ENCODE results near the gene CLEC17A.
A peak's percentile ranks its signal among the peaks of the same experiment; 100 is the strongest.

The CLEC17A gene

GRCh38 chr19:14553042-14553938, 29.6 kb upstream of the CLEC17A start:
- Histone ChIP-seq H3K9me3 (ENCODE audit: control extremely low read depth in 1 of 5, control insufficient read depth in 4 of 5, insufficient read depth in 2 of 5, low read depth in 1 of 5, low read length in 4 of 5) (no peaks in the 10 kb centered on the region), H3K36me3 (ENCODE audit: control insufficient read depth in 4 of 4, insufficient read depth in 4 of 4, low read length in 3 of 4) (peaks cover 0 to 23% (median 3%) of the 10 kb centered on the region in 4 experiments), H3K4me3 (ENCODE audit: control insufficient read depth in 1 of 7, extremely low read depth in 1 of 7, insufficient read depth in 4 of 7, low read depth in 2 of 7, low read length in 6 of 7) (no peak overlapping the region), H3K27me3 (replicated peaks in 2 of 5; ENCODE audit: control insufficient read depth in 4 of 5, insufficient read depth in 5 of 5, low read length in 4 of 5) (no peaks in the 10 kb centered on the region), H3K27ac (ENCODE audit: insufficient read depth in 1 of 2, low read depth in 1 of 2, low read length in 2 of 2, poor library complexity in 1 of 2, severe bottlenecking in 2 of 2) (no peak overlapping the region), H3K4me1 (ENCODE audit: control extremely low read depth in 1 of 4, control insufficient read depth in 4 of 4, insufficient read depth in 4 of 4, low read length in 3 of 4) (peaks cover 0 to 37% (median 33%) of the 10 kb centered on the region in 4 experiments)
- ChIA-PET CTCF (interaction anchor here (0.8 to 4.4 kb wide), 10 partner anchors 8 to 133 kb away, joined by 3 to 26 read pairs (median 4); partner anchors contain the start of genes NDUFB7 and TECR), POLR2A (interaction anchor here (3.1 kb wide), 1 partner anchor 35 kb away, joined by 11 read pairs; the partner anchor contains the start of gene DNAJB1)
- 97% methylated on average over 35 of the region's 35 CpGs for WGBS (ENCODE audit: insufficient coverage)
- no peak for DNase-seq

- 82% methylated on average over 8 of the region's 9 CpGs for WGBS (ENCODE audit: insufficient coverage)
- Histone ChIP-seq H3K4me1 (ENCODE audit: control extremely low read depth in 1 of 4, control insufficient read depth in 4 of 4, insufficient read depth in 4 of 4, low read length in 3 of 4) (peaks cover 0 to 42% (median 34%) of the 10 kb centered on the region in 4 experiments), H3K9me3 (ENCODE audit: control extremely low read depth in 1 of 5, control insufficient read depth in 4 of 5, insufficient read depth in 2 of 5, low read depth in 1 of 5, low read length in 4 of 5) (no peaks in the 10 kb centered on the region), H3K36me3 (ENCODE audit: control insufficient read depth in 4 of 4, insufficient read depth in 4 of 4, low read length in 3 of 4) (peaks cover 0 to 21% (median 2%) of the 10 kb centered on the region in 4 experiments), H3K4me3 (ENCODE audit: control insufficient read depth in 1 of 7, extremely low read depth in 1 of 7, insufficient read depth in 4 of 7, low read depth in 2 of 7, low read length in 6 of 7) (no peak overlapping the region), H3K27ac (ENCODE audit: insufficient read depth in 1 of 2, low read depth in 1 of 2, low read length in 2 of 2, poor library complexity in 1 of 2, severe bottlenecking in 2 of 2) (peak overlapping the region in 1 of 2 experiments; percentile 4), H3K27me3 (replicated peaks in 2 of 5; ENCODE audit: control insufficient read depth in 4 of 5, insufficient read depth in 5 of 5, low read length in 4 of 5) (no peaks in the 10 kb centered on the region)
- DNase-seq, result no peak
- CTCF ChIA-PET, result interaction anchor here (0.8 to 4.4 kb wide), 11 partner anchors 8 to 132 kb away, joined by 3 to 26 read pairs (median 4); partner anchors contain the start of genes NDUFB7 and TECR
- POLR2A ChIA-PET, result interaction anchor here (3.1 kb wide), 1 partner anchor 36 kb away, joined by 11 read pairs; the partner anchor contains the start of gene DNAJB1
These were observed 29.0 kb upstream of the CLEC17A start for GRCh38 chr19:14553939-14554243.

GRCh38 chr19:14554382-14554812, 28.5 kb upstream of the CLEC17A start:
- H3K4me1 ChIP-seq (ENCODE audit: control extremely low read depth in 1 of 4, control insufficient read depth in 4 of 4, insufficient read depth in 4 of 4, low read length in 3 of 4), result peaks cover 0 to 45% (median 34%) of the 10 kb centered on the region in 4 experiments
- H3K4me3 ChIP-seq (ENCODE audit: control insufficient read depth in 1 of 7, extremely low read depth in 1 of 7, insufficient read depth in 4 of 7, low read depth in 2 of 7, low read length in 6 of 7), result no peak overlapping the region
- no peaks in the 10 kb centered on the region for H3K27me3 ChIP-seq (replicated peaks in 2 of 5; ENCODE audit: control insufficient read depth in 4 of 5, insufficient read depth in 5 of 5, low read length in 4 of 5)
- no peaks in the 10 kb centered on the region for H3K9me3 ChIP-seq (ENCODE audit: control extremely low read depth in 1 of 5, control insufficient read depth in 4 of 5, insufficient read depth in 2 of 5, low read depth in 1 of 5, low read length in 4 of 5)
- H3K27ac ChIP-seq (ENCODE audit: insufficient read depth in 1 of 2, low read depth in 1 of 2, low read length in 2 of 2, poor library complexity in 1 of 2, severe bottlenecking in 2 of 2), result no peak overlapping the region
- 82% methylated on average over 6 of the region's 6 CpGs for WGBS (ENCODE audit: insufficient coverage)
- DNase-seq, result no peak
- H3K36me3 ChIP-seq (ENCODE audit: control insufficient read depth in 4 of 4, insufficient read depth in 4 of 4, low read length in 3 of 4), result peaks cover 0 to 21% (median 2%) of the 10 kb centered on the region in 4 experiments
- POLR2A ChIA-PET, result interaction anchor here (3.1 kb wide), 1 partner anchor 36 kb away, joined by 11 read pairs; the partner anchor contains the start of gene DNAJB1
- CTCF ChIA-PET, result interaction anchor here (0.8 to 4.4 kb wide), 11 partner anchors 9 to 132 kb away, joined by 3 to 26 read pairs (median 5); partner anchors contain the start of genes NDUFB7 and TECR

DNA sequence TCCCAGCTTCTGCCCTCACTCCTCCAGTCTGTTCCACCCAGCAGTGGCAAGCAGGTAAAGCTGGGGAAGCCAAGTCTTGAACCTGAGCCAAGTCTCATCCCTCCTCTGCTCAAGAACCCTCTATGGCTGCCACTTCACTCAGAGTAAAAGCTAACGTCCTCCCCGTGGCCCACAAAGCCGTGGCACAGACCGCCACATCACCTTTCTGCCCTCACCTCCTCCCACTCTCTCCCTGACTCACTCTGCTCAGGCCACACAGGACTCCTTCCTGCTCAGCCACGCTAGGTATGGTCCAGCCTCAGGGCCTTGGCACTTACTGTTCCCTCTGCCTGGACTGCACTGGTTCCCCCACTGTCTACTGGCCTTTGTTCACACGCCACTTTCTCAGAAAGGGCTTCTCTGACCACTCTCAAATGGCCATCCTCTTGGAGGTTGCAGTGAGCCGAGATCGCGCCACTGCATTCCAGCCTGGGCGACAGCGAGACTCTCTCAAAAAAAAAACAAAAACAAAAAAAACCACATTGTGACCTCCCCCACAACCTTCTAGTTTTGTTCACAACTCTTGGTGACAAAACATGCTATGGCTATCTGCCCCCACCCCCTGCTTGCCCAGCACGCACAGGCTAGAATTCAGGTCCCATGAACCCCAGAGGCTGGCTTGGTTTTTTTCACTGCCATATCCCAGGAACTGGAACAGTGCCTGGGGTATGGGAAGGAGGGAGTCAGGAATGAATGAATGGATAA, 26.8 kb upstream of the CLEC17A start:
- H3K27ac ChIP-seq (ENCODE audit: insufficient read depth in 1 of 2, low read depth in 1 of 2, low read length in 2 of 2, poor library complexity in 1 of 2, severe bottlenecking in 2 of 2), result no peak overlapping the region
- DNase-seq, result no peak
- H3K27me3 ChIP-seq (replicated peaks in 2 of 5; ENCODE audit: control insufficient read depth in 4 of 5, insufficient read depth in 5 of 5, low read length in 4 of 5), result no peaks in the 10 kb centered on the region
- CTCF ChIA-PET, result interaction anchor here (0.6 to 4.4 kb wide), 19 partner anchors 8 to 182 kb away, joined by 3 to 26 read pairs (median 4); partner anchors contain the start of gene NDUFB7
- peaks cover 0 to 49% (median 37%) of the 10 kb centered on the region in 4 experiments for H3K4me1 ChIP-seq (ENCODE audit: control extremely low read depth in 1 of 4, control insufficient read depth in 4 of 4, insufficient read depth in 4 of 4, low read length in 3 of 4)
- peaks cover 0 to 16% (median 1%) of the 10 kb centered on the region in 4 experiments for H3K36me3 ChIP-seq (ENCODE audit: control insufficient read depth in 4 of 4, insufficient read depth in 4 of 4, low read length in 3 of 4)
- H3K4me3 ChIP-seq (ENCODE audit: control insufficient read depth in 1 of 7, extremely low read depth in 1 of 7, insufficient read depth in 4 of 7, low read depth in 2 of 7, low read length in 6 of 7), result peak overlapping the region in 2 of 7 experiments; percentile 19 to 70
- POLR2A ChIA-PET, result interaction anchor here (1.2 to 3.1 kb wide), 2 partner anchors 14 to 38 kb away, joined by 4 to 11 read pairs; partner anchors contain the start of gene DNAJB1
- no peaks in the 10 kb centered on the region for H3K9me3 ChIP-seq (ENCODE audit: control extremely low read depth in 1 of 5, control insufficient read depth in 4 of 5, insufficient read depth in 2 of 5, low read depth in 1 of 5, low read length in 4 of 5)
- WGBS (ENCODE audit: insufficient coverage), result 92% methylated on average over 9 of the region's 12 CpGs

GRCh38 chr19:14556662-14557188, 26.2 kb upstream of the CLEC17A start:
- H3K4me1 ChIP-seq (ENCODE audit: control extremely low read depth in 1 of 4, control insufficient read depth in 4 of 4, insufficient read depth in 4 of 4, low read length in 3 of 4), result peaks cover 0 to 43% (median 38%) of the 10 kb centered on the region in 4 experiments
- 8% methylated on average over 15 of the region's 18 CpGs for whole genome bisulfite sequencing (ENCODE audit: insufficient coverage)
- H3K27ac ChIP-seq (ENCODE audit: insufficient read depth in 1 of 2, low read depth in 1 of 2, low read length in 2 of 2, poor library complexity in 1 of 2, severe bottlenecking in 2 of 2), result no peak overlapping the region
- no peaks in the 10 kb centered on the region for H3K27me3 ChIP-seq (replicated peaks in 2 of 5; ENCODE audit: control insufficient read depth in 4 of 5, insufficient read depth in 5 of 5, low read length in 4 of 5)
- no peaks in the 10 kb centered on the region for H3K9me3 ChIP-seq (ENCODE audit: control extremely low read depth in 1 of 5, control insufficient read depth in 4 of 5, insufficient read depth in 2 of 5, low read depth in 1 of 5, low read length in 4 of 5)
- ChIA-PET POLR2A (interaction anchor here (1.2 to 3.1 kb wide), 2 partner anchors 14 to 39 kb away, joined by 4 to 11 read pairs; partner anchors contain the start of gene DNAJB1), CTCF (interaction anchor here (0.6 to 4.4 kb wide), 18 partner anchors 9 to 137 kb away, joined by 3 to 26 read pairs (median 4); partner anchors contain the start of genes NDUFB7 and ZNF333)
- peak; percentile 78 to 87 (median 84) for DNase-seq
- H3K36me3 ChIP-seq (ENCODE audit: control insufficient read depth in 4 of 4, insufficient read depth in 4 of 4, low read length in 3 of 4), result peaks cover 0 to 16% (median 1%) of the 10 kb centered on the region in 4 experiments
- H3K4me3 ChIP-seq (ENCODE audit: control insufficient read depth in 1 of 7, extremely low read depth in 1 of 7, insufficient read depth in 4 of 7, low read depth in 2 of 7, low read length in 6 of 7), result peak overlapping the region in 2 of 7 experiments; percentile 19 to 70

DNA sequence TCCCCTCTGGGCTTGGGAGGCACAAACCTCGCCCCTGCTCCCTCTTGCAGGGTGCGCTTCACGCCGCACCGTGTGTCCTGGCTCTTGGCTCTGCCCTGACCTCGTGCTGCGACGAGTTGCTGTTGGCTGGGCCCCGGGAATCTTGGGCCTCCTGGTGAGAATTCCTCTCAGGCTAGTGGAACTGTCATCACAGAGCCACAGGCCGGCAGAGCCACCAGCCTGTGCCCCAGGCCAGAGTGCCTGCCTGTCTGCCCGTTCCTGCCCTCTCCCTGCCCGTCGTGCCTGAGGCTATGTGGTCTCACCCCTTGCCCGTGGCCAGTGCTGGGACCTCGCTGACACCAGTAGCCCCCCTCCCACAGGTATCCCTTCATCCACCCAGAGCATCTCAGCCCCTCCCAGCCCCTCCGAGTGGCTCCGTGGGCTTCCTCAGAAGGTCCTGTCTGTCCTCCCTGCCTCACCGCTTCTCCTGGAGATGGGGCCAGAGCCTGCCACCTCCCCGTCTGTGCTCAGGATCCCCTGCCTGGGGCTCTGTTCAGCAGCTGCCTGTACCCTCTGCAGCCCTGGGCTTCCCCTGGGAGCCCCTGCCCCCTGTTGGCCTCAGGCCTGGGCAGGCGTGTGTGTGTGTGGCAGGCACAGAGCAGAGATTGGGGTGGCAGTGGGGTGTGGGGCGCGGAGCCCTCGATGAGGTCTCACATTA, 24.4 kb upstream of the CLEC17A start:
- H3K27me3 ChIP-seq (replicated peaks in 2 of 5; ENCODE audit: control insufficient read depth in 4 of 5, insufficient read depth in 5 of 5, low read length in 4 of 5), result no peaks in the 10 kb centered on the region
- CTCF ChIA-PET, result interaction anchor here (1.3 to 3.0 kb wide), 2 partner anchors 13 to 128 kb away, joined by 3 to 24 read pairs; no protein-coding TSS in a partner anchor
- WGBS (ENCODE audit: insufficient coverage), result 96% methylated on average over 18 of the region's 23 CpGs
- no peak overlapping the region for H3K4me3 ChIP-seq (ENCODE audit: control insufficient read depth in 1 of 7, extremely low read depth in 1 of 7, insufficient read depth in 4 of 7, low read depth in 2 of 7, low read length in 6 of 7)
- H3K27ac ChIP-seq (ENCODE audit: insufficient read depth in 1 of 2, low read depth in 1 of 2, low read length in 2 of 2, poor library complexity in 1 of 2, severe bottlenecking in 2 of 2), result no peak overlapping the region
- peaks cover 0 to 21% (median 6%) of the 10 kb centered on the region in 4 experiments for H3K36me3 ChIP-seq (ENCODE audit: control insufficient read depth in 4 of 4, insufficient read depth in 4 of 4, low read length in 3 of 4)
- H3K9me3 ChIP-seq (ENCODE audit: control extremely low read depth in 1 of 5, control insufficient read depth in 4 of 5, insufficient read depth in 2 of 5, low read depth in 1 of 5, low read length in 4 of 5), result no peaks in the 10 kb centered on the region
- POLR2A ChIA-PET, result no interaction called here
- H3K4me1 ChIP-seq (ENCODE audit: control extremely low read depth in 1 of 4, control insufficient read depth in 4 of 4, insufficient read depth in 4 of 4, low read length in 3 of 4), result peaks cover 0 to 41% (median 29%) of the 10 kb centered on the region in 4 experiments
- DNase-seq, result no peak

All from common myeloid progenitor, CD34-positive (primary cell).